Osteoblast (primary cell): ENCODE measurements around the gene REXO2. TPM values are rescaled to one million over a fixed set of nuclear protein-coding genes. Genes with fewer than 3 reads are reported as not detected.
A peak's percentile ranks its signal among the peaks of the same experiment; 100 is the strongest.

Experiments used
- DNase-seq: peaks from one replicate; pipeline ENCODE4 v3.0.0; 2011; ENCODE audit warnings: low spot score, mixed read lengths; ENCODE audit not compliant: insufficient read length; ENCODE audit errors: missing footprints
- H2AFZ ChIP-seq: 2 replicates; pipeline ENCODE4 v1.6.0; 2011; ENCODE audit warnings: mild to moderate bottlenecking, low read length
- H3K27ac ChIP-seq: 2 replicates; pipeline ENCODE4 v1.5.1; 2011; ENCODE audit warnings: mild to moderate bottlenecking, low read depth, low read length, moderate library complexity
- H3K27me3 ChIP-seq: 2 replicates; pipeline ENCODE4 v1.6.0; 2012; ENCODE audit warnings: mild to moderate bottlenecking, control low read depth, inconsistent platforms, low read length, moderate library complexity; ENCODE audit not compliant: insufficient read depth
- H3K36me3 ChIP-seq: 2 replicates; pipeline ENCODE4 v1.5.1; 2011; ENCODE audit warnings: mild to moderate bottlenecking, low read length, control low read depth, moderate library complexity; ENCODE audit not compliant: insufficient read depth
- H3K4me1 ChIP-seq: 2 replicates; pipeline ENCODE4 v1.5.1; 2011; ENCODE audit warnings: mild to moderate bottlenecking, low read length, control low read depth, moderate library complexity; ENCODE audit not compliant: insufficient read depth
- H3K4me2 ChIP-seq: 2 replicates; pipeline ENCODE4 v1.6.0; 2011; ENCODE audit warnings: mild to moderate bottlenecking, low read length; ENCODE audit not compliant: insufficient read depth
- H3K4me3 ChIP-seq: fragments of 200-600 bp; sonication (generic); 3 replicates; pipeline ENCODE4 v1.5.1; 2012; ENCODE audit warnings: mild to moderate bottlenecking, low read length, inconsistent platforms; ENCODE audit not compliant: insufficient read depth
- H3K79me2 ChIP-seq: 2 replicates; pipeline ENCODE4 v1.6.0; 2012; ENCODE audit warnings: mild to moderate bottlenecking, low read length, control low read depth, inconsistent platforms; ENCODE audit not compliant: insufficient read depth
- H3K9me3 ChIP-seq: 2 replicates; pipeline ENCODE4 v1.5.1; 2011; ENCODE audit warnings: low read depth, low read length, control low read depth
- H4K20me1 ChIP-seq: 2 replicates; pipeline ENCODE4 v1.6.0; 2012; ENCODE audit warnings: mild to moderate bottlenecking, low read length, control low read depth; ENCODE audit not compliant: insufficient read depth
- total RNA-seq: library from RNA; depleted of rRNA; stranded (reverse); fragments of >200 nt; gene quantifications from 2 replicates; pipeline ENCODE4 v1.2.3, GENCODE V29; 2012
- TF ChIP-seq, protein P1 (sequence below): IDR thresholded peaks from 2 replicates; pipeline ENCODE4 v1.5.1; 2011; ENCODE audit warnings: mild to moderate bottlenecking, low read depth, low read length, moderate library complexity; ENCODE audit errors: extremely low read depth

Gene REXO2
- total RNA-seq, 1 donor = 177 TPM

GRCh38 chr11:114396916-114397315 is 42.4 kb upstream of the REXO2 start:
- Histone ChIP-seq H2AFZ (no peak overlapping the region), H3K27ac (no peak overlapping the region), H3K9me3 (no peaks in the 10 kb centered on the region), H3K27me3 (no peaks in the 10 kb centered on the region), H3K4me2 (no peak overlapping the region), H3K79me2 (peaks cover 29% of the 10 kb centered on the region), H3K4me1 (peaks cover 24% of the 10 kb centered on the region), H3K36me3 (no peaks in the 10 kb centered on the region), H3K4me3 (no peak overlapping the region), H4K20me1 (no peaks in the 10 kb centered on the region)
- DNase-seq = no peak
- TF ChIP-seq, protein P1, sequence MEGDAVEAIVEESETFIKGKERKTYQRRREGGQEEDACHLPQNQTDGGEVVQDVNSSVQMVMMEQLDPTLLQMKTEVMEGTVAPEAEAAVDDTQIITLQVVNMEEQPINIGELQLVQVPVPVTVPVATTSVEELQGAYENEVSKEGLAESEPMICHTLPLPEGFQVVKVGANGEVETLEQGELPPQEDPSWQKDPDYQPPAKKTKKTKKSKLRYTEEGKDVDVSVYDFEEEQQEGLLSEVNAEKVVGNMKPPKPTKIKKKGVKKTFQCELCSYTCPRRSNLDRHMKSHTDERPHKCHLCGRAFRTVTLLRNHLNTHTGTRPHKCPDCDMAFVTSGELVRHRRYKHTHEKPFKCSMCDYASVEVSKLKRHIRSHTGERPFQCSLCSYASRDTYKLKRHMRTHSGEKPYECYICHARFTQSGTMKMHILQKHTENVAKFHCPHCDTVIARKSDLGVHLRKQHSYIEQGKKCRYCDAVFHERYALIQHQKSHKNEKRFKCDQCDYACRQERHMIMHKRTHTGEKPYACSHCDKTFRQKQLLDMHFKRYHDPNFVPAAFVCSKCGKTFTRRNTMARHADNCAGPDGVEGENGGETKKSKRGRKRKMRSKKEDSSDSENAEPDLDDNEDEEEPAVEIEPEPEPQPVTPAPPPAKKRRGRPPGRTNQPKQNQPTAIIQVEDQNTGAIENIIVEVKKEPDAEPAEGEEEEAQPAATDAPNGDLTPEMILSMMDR = no peak

GRCh38 chr11:114397349-114397982 is 41.8 kb upstream of the REXO2 start:
- Histone ChIP-seq H2AFZ (no peak overlapping the region), H3K4me3 (no peak overlapping the region), H3K4me2 (peak overlapping the region; percentile 30), H3K79me2 (peaks cover 35% of the 10 kb centered on the region), H3K27ac (no peak overlapping the region), H3K4me1 (peaks cover 24% of the 10 kb centered on the region), H4K20me1 (no peaks in the 10 kb centered on the region), H3K9me3 (no peaks in the 10 kb centered on the region), H3K36me3 (peaks cover under 1% of the 10 kb centered on the region), H3K27me3 (no peaks in the 10 kb centered on the region)
- TF ChIP-seq, protein P1 = no peak
- DNase-seq = no peak

GRCh38 chr11:114398303-114398920 is 40.9 kb upstream of the REXO2 start:
- H3K9me3 ChIP-seq = no peaks in the 10 kb centered on the region
- no peak for DNase-seq
- TF ChIP-seq, protein P1 = no peak
- H3K4me3 ChIP-seq = peak overlapping the region; percentile 84
- peak overlapping the region; percentile 91 for H3K4me2 ChIP-seq
- peaks cover 44% of the 10 kb centered on the region for H3K79me2 ChIP-seq
- H2AFZ ChIP-seq = no peak overlapping the region
- H3K27ac ChIP-seq = peak overlapping the region; percentile 98
- no peaks in the 10 kb centered on the region for H3K27me3 ChIP-seq
- peaks cover 31% of the 10 kb centered on the region for H3K4me1 ChIP-seq
- no peaks in the 10 kb centered on the region for H4K20me1 ChIP-seq
- H3K36me3 ChIP-seq = peaks cover 10% of the 10 kb centered on the region

- H3K79me2 ChIP-seq = peaks cover 56% of the 10 kb centered on the region
Observed at GRCh38 chr11:114399490-114400215, 39.6 kb upstream of the REXO2 start.

More at GRCh38 chr11:114399490-114400215, 39.6 kb upstream of the REXO2 start:
- Histone ChIP-seq H3K4me1 (peaks cover 40% of the 10 kb centered on the region), H3K27ac (peak overlapping the region; percentile 98), H3K4me2 (peak overlapping the region; percentile 91), H3K9me3 (no peaks in the 10 kb centered on the region), H3K36me3 (peaks cover 21% of the 10 kb centered on the region), H2AFZ (peak overlapping the region; percentile 88), H4K20me1 (no peaks in the 10 kb centered on the region), H3K27me3 (no peaks in the 10 kb centered on the region), H3K4me3 (peak overlapping the region; percentile 84)
- DNase-seq = peak; percentile 47
- TF ChIP-seq, protein P1 = no peak
